ENCODE results near the gene STK39.

Gene STK39

DNA sequence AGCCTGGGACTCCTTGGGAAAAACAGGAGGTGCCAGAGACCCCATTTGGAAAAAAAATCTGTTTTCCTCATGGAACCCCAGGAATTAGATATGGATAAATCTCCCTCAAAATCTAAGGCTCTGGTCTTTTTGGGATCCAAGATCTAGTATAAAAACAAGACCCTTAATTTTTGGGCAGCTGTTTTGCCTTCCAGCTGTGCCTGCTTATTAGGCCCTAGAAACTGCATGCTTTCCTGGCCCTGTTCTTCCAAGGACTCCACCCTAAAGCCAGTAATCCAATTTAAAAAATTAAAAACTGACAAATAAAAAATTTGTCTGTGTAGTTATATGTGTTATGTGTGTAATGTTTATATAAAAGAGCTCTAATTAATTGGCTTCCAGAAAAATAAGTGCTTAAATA is 274.6 kb downstream of the STK39 start:
- DNase-seq, result no peak

GRCh38 chr2:167972020-167972419 is 275.4 kb downstream of the STK39 start:
- no peak for DNase-seq

GRCh38 chr2:167966937-167967913 is 280.2 kb downstream of the STK39 start:
- no peak for DNase-seq

GRCh38 chr2:167965907-167966761 is 281.3 kb downstream of the STK39 start:
- DNase-seq, result no peak

GRCh38 chr2:167964650-167965413 is 282.6 kb downstream of the STK39 start:
- DNase-seq, result no peak

DNA sequence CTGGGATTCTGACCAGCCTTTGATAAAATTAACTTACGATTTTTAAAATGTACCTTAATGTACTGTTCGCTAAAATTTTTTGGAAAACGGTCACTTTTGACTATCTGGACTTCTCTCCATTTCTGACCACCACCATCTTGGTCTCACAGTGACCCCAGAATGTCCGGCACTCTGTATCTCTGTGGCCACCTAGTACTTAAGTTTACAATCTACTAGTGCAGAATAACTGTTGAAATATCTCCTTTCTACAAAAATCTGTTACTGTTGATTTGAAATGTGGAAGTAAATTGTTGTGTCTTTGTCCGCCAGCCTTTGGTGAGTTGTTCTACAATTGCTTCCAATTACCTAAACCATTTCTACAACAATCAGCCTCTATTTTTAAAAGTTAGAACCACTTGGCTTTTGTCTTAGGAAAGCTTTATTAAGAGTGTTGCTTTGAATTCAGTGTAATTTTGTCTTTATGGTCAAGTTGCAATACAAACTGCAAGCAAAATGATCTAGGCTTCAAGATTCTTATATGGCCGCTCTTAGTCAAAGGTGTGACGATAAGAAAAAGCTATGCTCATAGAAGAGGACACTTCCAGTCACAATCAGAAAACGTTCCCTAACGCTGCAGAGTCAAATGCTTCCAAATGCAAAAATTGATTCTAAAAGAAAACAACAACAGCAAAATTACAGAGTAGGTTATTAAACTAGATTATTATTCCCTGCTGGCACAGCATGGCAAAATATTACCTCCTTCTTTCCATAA is 283.3 kb downstream of the STK39 start:
- no peak for DNase-seq

DNA sequence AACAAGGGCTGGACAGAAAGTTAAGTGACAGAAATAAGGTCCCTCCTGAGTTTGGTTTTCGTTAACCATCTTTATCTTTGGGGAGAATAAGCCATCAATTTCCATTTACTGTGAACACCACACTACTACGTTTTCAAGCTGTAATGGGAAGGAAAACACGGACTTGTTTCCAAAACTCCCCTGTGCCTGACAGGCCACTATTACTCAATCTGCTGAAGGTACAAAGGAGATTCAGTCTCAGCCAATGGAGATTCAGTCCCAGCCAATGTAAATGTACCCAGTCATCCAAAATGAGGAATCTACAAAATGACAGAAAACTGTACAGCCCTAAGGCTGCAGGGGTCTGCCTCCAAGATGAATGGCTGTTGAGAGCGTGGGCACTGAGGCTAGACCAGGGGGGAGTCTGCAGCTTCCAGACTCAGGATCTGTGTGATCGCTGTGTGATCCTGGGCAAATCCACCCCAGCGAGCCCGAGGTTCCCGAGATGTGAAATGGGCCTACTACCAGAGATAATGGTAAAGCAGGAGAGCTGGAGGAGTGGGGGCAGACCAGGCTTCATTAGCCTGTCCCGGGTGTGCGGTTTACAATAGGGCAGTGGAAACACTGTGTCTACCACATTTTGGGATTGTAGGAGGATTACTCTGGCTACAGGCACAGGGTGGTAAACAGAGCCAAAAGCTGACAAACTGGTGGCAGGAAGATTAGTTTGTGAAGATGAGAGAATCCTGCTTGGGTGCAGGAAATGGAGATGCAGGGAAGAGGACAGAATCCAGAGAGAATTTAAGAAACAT is 284.8 kb downstream of the STK39 start:
- no peak for DNase-seq

GRCh38 chr2:167961536-167962048 is 285.8 kb downstream of the STK39 start:
- no peak for DNase-seq

GRCh38 chr2:167960089-167960747 is 287.2 kb downstream of the STK39 start:
- DNase-seq, result no peak

- DNase-seq, result no peak
Observed at GRCh38 chr2:167957662-167958061, 289.7 kb downstream of the STK39 start.

GRCh38 chr2:167955264-167955906 is 292.0 kb downstream of the STK39 start:
- DNase-seq, result no peak

DNA sequence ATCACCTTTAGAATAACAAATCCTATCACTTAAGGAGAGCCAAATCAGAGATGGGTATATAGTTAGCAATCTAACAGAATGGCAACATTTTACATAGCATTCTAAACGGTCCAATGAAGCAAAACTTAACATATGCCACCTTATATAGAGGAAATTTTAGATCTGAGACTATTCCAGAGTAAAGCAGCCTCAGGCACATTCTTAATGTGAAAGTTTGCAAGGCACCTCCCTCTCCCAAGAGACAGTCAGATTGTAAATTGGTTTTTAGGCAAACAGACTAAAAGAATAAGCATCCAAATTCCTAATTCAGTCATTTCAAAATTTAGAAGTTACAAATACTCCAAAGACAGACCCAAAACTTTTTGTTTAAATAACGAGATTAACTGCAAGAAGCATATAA is 292.9 kb downstream of the STK39 start:
- DNase-seq, result no peak

DNA sequence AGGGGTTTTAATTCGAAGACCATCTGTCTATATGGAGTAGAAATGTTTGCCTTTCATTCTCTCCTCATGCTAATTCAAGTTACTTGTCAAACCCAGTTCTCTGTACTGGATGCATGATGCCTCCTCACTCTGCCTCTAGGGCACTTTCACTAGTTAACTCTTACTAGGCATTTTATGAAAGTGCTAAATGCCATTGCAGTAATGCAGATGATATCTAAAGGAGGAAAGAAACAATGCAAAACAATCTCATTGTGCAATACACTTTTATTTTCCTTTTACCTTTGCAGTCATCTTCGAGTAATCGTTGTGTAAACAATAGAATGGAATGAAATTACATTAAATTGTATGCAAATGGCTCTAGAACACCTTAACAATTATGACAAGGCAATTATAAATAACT is 293.6 kb downstream of the STK39 start:
- DNase-seq, result no peak

DNA sequence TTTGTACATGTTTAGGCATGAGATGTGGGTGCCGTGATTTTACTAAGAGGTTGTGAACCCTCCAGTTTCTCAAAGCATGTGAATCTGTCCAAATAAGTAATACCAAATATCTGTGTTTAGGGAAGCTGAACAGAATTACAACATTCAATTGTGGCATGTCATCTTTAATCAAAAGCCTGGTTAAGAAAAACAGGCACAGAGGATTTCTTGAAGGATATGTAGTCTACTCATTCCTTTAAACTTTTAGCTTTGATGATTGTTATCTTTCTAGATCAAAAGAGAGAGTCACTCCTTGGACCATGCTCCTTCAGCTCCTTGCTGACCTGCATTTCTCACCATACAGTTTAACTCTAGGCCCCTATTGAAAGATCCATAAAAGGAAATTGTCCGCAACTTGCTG is 296.8 kb downstream of the STK39 start:
- DNase-seq, result no peak

- DNase-seq, result no peak
Observed at GRCh38 chr2:167946441-167946841, 301.0 kb downstream of the STK39 start.

- DNase-seq, result no peak
Observed at GRCh38 chr2:167945660-167946368, 301.6 kb downstream of the STK39 start.

DNA sequence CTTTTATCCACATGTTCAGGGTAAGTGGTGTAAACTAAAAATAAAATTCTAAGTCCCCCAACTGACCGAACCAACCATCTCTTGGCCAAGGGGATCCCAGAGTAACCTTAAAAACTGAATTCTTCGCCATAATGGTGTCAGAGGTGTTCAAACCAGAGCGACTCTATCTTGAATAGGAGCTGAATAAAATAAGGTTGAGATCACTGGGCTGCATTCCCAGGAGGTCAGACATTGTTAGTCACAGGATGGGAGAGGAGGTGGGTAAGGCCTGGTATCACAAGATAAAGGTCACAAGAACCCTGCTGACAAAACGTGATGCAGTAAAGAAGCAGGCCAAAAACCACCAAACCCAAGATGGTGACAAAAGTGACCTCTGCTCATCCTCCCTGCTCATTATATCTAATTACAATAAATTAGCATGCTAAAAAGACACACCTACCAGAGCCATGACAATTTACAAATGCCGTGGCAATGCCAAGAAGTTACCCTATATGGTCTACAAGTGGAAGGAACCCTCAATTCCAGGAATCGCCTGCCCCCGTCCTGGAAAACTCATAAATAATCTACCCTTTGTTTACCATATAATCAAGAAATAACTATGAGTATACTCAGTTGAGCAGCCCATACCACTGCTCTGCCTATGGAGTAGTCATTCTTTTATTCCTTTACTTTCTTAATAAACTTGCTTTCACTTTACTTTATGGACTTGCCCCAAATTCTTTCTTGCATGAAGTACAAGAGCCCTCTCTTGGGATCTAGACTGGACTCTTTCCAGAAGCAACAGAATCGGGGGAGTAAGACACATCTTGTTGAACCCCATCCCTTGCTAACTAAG is 302.4 kb downstream of the STK39 start:
- DNase-seq, result no peak

GRCh38 chr2:167943897-167944296 is 303.5 kb downstream of the STK39 start:
- no peak for DNase-seq
